ENCODE results near the gene KRT37.

KRT37 gene

DNA sequence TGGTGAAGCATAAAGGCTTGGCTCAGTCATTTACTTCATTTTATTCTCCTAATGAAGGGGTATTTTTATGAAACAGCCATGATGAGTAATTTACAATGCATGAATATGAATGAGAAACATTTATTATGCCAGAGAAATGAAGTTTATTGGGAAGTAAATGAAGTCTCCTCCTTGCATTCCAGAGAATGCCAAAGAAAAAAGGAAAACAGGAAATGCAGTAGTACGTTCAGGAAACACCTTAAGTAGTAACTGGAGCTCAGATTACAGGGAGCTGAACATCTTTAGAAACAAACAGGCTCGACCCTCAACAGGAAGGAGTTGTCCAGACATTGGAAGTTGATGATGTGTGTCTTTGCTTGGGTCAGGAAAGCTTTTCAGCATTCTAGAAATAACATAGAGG lies 46.8 kb downstream of the KRT37 start:
- H3K4me3 ChIP-seq (ENCODE audit: low read depth, low read length, poor library complexity, severe bottlenecking), result no peak overlapping the region
- H3K4me2 ChIP-seq (ENCODE audit: low read length), result no peak overlapping the region
- peaks cover 3% of the 10 kb centered on the region; the same call in 1 of the 2 replicates for H3K27me3 ChIP-seq (ENCODE audit: insufficient read depth, low read length)
- no peak overlapping the region for H2AFZ ChIP-seq (ENCODE audit: low read length)
- H3K9me3 ChIP-seq (ENCODE audit: low read length), result no peaks in the 10 kb centered on the region
- no peaks in the 10 kb centered on the region for H3K9me2 ChIP-seq (ENCODE audit: low read depth, low read length)
- no peaks in the 10 kb centered on the region for H4K20me1 ChIP-seq (ENCODE audit: insufficient read depth, low read length)
- no peaks in the 10 kb centered on the region for H3K79me2 ChIP-seq (ENCODE audit: insufficient read depth, low read length)
- H3K27ac ChIP-seq (ENCODE audit: low read depth, low read length, poor library complexity, severe bottlenecking), result no peak overlapping the region
- no peaks in the 10 kb centered on the region for H3K4me1 ChIP-seq (ENCODE audit: insufficient read depth, low read length, severe bottlenecking)
- no peak for TF ChIP-seq EZH2 (IDR thresholded peaks at IDR 0.05; ENCODE audit: borderline replicate concordance, low read length)
- TF ChIP-seq, protein P1, sequence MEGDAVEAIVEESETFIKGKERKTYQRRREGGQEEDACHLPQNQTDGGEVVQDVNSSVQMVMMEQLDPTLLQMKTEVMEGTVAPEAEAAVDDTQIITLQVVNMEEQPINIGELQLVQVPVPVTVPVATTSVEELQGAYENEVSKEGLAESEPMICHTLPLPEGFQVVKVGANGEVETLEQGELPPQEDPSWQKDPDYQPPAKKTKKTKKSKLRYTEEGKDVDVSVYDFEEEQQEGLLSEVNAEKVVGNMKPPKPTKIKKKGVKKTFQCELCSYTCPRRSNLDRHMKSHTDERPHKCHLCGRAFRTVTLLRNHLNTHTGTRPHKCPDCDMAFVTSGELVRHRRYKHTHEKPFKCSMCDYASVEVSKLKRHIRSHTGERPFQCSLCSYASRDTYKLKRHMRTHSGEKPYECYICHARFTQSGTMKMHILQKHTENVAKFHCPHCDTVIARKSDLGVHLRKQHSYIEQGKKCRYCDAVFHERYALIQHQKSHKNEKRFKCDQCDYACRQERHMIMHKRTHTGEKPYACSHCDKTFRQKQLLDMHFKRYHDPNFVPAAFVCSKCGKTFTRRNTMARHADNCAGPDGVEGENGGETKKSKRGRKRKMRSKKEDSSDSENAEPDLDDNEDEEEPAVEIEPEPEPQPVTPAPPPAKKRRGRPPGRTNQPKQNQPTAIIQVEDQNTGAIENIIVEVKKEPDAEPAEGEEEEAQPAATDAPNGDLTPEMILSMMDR (IDR thresholded peaks at IDR 0.05; ENCODE audit: low read length), result no peak
- H3K36me3 ChIP-seq (ENCODE audit: insufficient read depth, low read length), result no peaks in the 10 kb centered on the region
- H3F3A ChIP-seq (ENCODE audit: insufficient read depth, low read length), result no peaks in the 10 kb centered on the region
- H3K9ac ChIP-seq (ENCODE audit: low read length), result no peak overlapping the region
